H9 (cell line): Measurements from ENCODE around the gene KLF16. TPM values are rescaled to one million over a fixed set of nuclear protein-coding genes. Genes with fewer than 3 reads are reported as not detected.

ENCODE experiments used
- DNase-seq: peaks from one replicate; pipeline ENCODE4 v3.0.0-alpha.2; 2017
- H2AFZ ChIP-seq: one replicate; pipeline ENCODE4 v1.6.1; 2013; ENCODE audit warnings: mild to moderate bottlenecking, low read length, control low read depth, moderate library complexity
- H2AK5ac ChIP-seq: 2 replicates; pipeline ENCODE4 v1.6.1; 2013; ENCODE audit warnings: low read length, control low read depth, mixed read lengths; ENCODE audit not compliant: insufficient read length
- H2BK120ac ChIP-seq: one replicate; pipeline ENCODE4 v1.6.1; 2013; ENCODE audit warnings: low read depth, mild to moderate bottlenecking, low read length, control low read depth, inconsistent platforms; ENCODE audit not compliant: poor library complexity, severe bottlenecking
- H2BK12ac ChIP-seq: 2 replicates; pipeline ENCODE4 v1.6.1; 2013; ENCODE audit warnings: low read length, control low read depth, mixed read lengths, low read depth; ENCODE audit not compliant: insufficient read length
- H2BK15ac ChIP-seq: 2 replicates; pipeline ENCODE4 v1.6.1; 2013; ENCODE audit warnings: low read depth, low read length, control low read depth
- H2BK20ac ChIP-seq: one replicate; pipeline ENCODE4 v1.6.1; 2013; ENCODE audit warnings: low read depth, mild to moderate bottlenecking, low read length, control low read depth, inconsistent platforms; ENCODE audit not compliant: poor library complexity, severe bottlenecking
- H2BK5ac ChIP-seq: 2 replicates; pipeline ENCODE4 v1.6.1; 2013; ENCODE audit warnings: low read length, control low read depth, mixed read lengths; ENCODE audit not compliant: insufficient read length
- H3K14ac ChIP-seq: 2 replicates; pipeline ENCODE4 v1.6.1; 2013; ENCODE audit warnings: low read length, control low read depth; ENCODE audit not compliant: insufficient read depth
- H3K18ac ChIP-seq: 2 replicates; pipeline ENCODE4 v1.6.1; 2013; ENCODE audit warnings: low read depth, mild to moderate bottlenecking, mixed read lengths, low read length, control low read depth; ENCODE audit not compliant: insufficient read length
- H3K23ac ChIP-seq: 2 replicates; pipeline ENCODE4 v1.6.1; 2013; ENCODE audit warnings: low read length, control low read depth, mixed read lengths, low read depth; ENCODE audit not compliant: insufficient read length
- H3K23me2 ChIP-seq: 2 replicates; pipeline ENCODE4 v1.6.1; 2013; ENCODE audit warnings: low read depth, mild to moderate bottlenecking, mixed read lengths, low read length, control low read depth; ENCODE audit not compliant: insufficient read length, poor library complexity, severe bottlenecking
- H3K27ac ChIP-seq: 2 replicates; pipeline ENCODE4 v1.5.1; 2013; ENCODE audit warnings: low read length, control low read depth, mixed read lengths, low read depth; ENCODE audit not compliant: insufficient read length
- H3K27me3 ChIP-seq: 2 replicates; pipeline ENCODE4 v1.6.1; 2013; ENCODE audit warnings: low read length, control low read depth, inconsistent platforms; ENCODE audit not compliant: insufficient read depth
- H3K4ac ChIP-seq: 2 replicates; pipeline ENCODE4 v1.6.1; 2013; ENCODE audit warnings: low read depth, mild to moderate bottlenecking, control low read depth, inconsistent platforms, low read length, moderate library complexity
- H3K4me1 ChIP-seq: 2 replicates; pipeline ENCODE4 v1.6.1; 2013; ENCODE audit warnings: low read length, control low read depth, inconsistent platforms; ENCODE audit not compliant: insufficient read depth
- H3K4me2 ChIP-seq: 2 replicates; pipeline ENCODE4 v1.6.1; 2013; ENCODE audit warnings: low read length, control low read depth, mixed read lengths; ENCODE audit not compliant: insufficient read length, insufficient read depth
- H3K56ac ChIP-seq: 2 replicates; pipeline ENCODE4 v1.6.1; 2013; ENCODE audit warnings: low read depth, mild to moderate bottlenecking, mixed read lengths, low read length, control low read depth; ENCODE audit not compliant: insufficient read length
- H3K79me1 ChIP-seq: 2 replicates; pipeline ENCODE4 v1.6.1; 2013; ENCODE audit warnings: low read depth, mild to moderate bottlenecking, moderate library complexity, low read length, control low read depth, inconsistent platforms; ENCODE audit not compliant: insufficient read depth, poor library complexity, severe bottlenecking
- H3K79me2 ChIP-seq: 2 replicates; pipeline ENCODE4 v1.6.1; 2013; ENCODE audit warnings: low read length, control low read depth, inconsistent platforms; ENCODE audit not compliant: insufficient read depth
- H3K9ac ChIP-seq: 2 replicates; pipeline ENCODE4 v1.6.1; 2013; ENCODE audit warnings: low read length, control low read depth, mixed read lengths; ENCODE audit not compliant: insufficient read length; ENCODE audit errors: extremely low read depth
- H3K9me3 ChIP-seq: one replicate; pipeline ENCODE4 v1.6.1; 2013; ENCODE audit warnings: low read depth, low read length, inconsistent platforms; ENCODE audit not compliant: control insufficient read depth
- H3T11ph ChIP-seq: one replicate; pipeline ENCODE4 v1.6.1; 2013; ENCODE audit warnings: mild to moderate bottlenecking, low read length, control low read depth, inconsistent platforms
- H4K20me1 ChIP-seq: one replicate; pipeline ENCODE4 v1.6.1; 2013; ENCODE audit not compliant: control insufficient read depth, insufficient read length, insufficient read depth
- H4K5ac ChIP-seq: 2 replicates; pipeline ENCODE4 v1.6.1; 2013; ENCODE audit warnings: low read depth, mild to moderate bottlenecking, mixed read lengths, low read length, control low read depth; ENCODE audit not compliant: insufficient read length
- H4K8ac ChIP-seq: replicated peaks from 2 replicates; pipeline ENCODE4 v1.6.1; 2013; ENCODE audit warnings: low read length, control low read depth, mixed read lengths, low read depth; ENCODE audit not compliant: insufficient read length
- H4K91ac ChIP-seq: 2 replicates; pipeline ENCODE4 v1.6.1; 2013; ENCODE audit warnings: low read depth, mild to moderate bottlenecking, moderate library complexity, mixed read lengths, low read length, control low read depth; ENCODE audit not compliant: insufficient read length
- H3K27ac Mint-ChIP-seq, 3 experiments: 2 replicates in 2 of 3; 3 replicates in 1 of 3; pipeline ENCODE4 v1.8.0; 2020 to 2021; ENCODE audit warnings: mixed read lengths in 3 of 3, mild to moderate bottlenecking in 1 of 3, moderate library complexity in 1 of 3
- H3K27me3 Mint-ChIP-seq: 2 replicates; pipeline ENCODE4 v1.8.0; 2021; ENCODE audit warnings: low read depth, mild to moderate bottlenecking, moderate library complexity, mixed read lengths
- H3K36me3 Mint-ChIP-seq, 3 experiments: 2 replicates in 2 of 3; 3 replicates in 1 of 3; pipeline ENCODE4 v1.8.0; 2020 to 2021; ENCODE audit warnings: low read depth in 3 of 3, mixed read lengths in 3 of 3; ENCODE audit not compliant: insufficient read depth in 1 of 3
- H3K4me1 Mint-ChIP-seq, 2 experiments: 2 replicates each; pipeline ENCODE4 v1.8.0; 2020; ENCODE audit warnings: mixed read lengths in 2 of 2
- H3K4me3 Mint-ChIP-seq, 2 experiments: 2 replicates in 1 of 2; 3 replicates in 1 of 2; pipeline ENCODE4 v1.8.0; 2020 to 2021; ENCODE audit warnings: mild to moderate bottlenecking in 2 of 2, mixed read lengths in 2 of 2, moderate library complexity in 1 of 2
- H3K9me3 Mint-ChIP-seq, 2 experiments: 2 replicates in 1 of 2; 3 replicates in 1 of 2; pipeline ENCODE4 v1.8.0; 2020; ENCODE audit warnings: mild to moderate bottlenecking in 2 of 2, mixed read lengths in 2 of 2, moderate library complexity in 1 of 2
- WGBS: extraction: QIAGEN DNeasy Blood & Tissue Kit; methylation state at CpG from one replicate; pipeline ENCODE4 v1.1.7; 2013; ENCODE audit warnings: missing lambda C conversion rate, low lambda C conversion rate, mixed read lengths; ENCODE audit not compliant: insufficient read length; ENCODE audit errors: extremely low coverage; 5-methylcytosine and 5-hydroxymethylcytosine counted together
- total RNA-seq: library from RNA; stranded (reverse); gene quantifications from 2 replicates; pipeline ENCODE4 v1.2.1, GENCODE V29; 2021
- TF ChIP-seq, protein P1 (sequence below): fragments of 200-600 bp; sonication (generic); conservative IDR thresholded peaks from 3 replicates; pipeline ENCODE4 v1.8.0; 2021; ENCODE audit warnings: antibody characterized with exemption, mild to moderate bottlenecking

The KLF16 gene
- total RNA-seq, 1 experiment from 2014 or later, result 66.8 TPM

DNA sequence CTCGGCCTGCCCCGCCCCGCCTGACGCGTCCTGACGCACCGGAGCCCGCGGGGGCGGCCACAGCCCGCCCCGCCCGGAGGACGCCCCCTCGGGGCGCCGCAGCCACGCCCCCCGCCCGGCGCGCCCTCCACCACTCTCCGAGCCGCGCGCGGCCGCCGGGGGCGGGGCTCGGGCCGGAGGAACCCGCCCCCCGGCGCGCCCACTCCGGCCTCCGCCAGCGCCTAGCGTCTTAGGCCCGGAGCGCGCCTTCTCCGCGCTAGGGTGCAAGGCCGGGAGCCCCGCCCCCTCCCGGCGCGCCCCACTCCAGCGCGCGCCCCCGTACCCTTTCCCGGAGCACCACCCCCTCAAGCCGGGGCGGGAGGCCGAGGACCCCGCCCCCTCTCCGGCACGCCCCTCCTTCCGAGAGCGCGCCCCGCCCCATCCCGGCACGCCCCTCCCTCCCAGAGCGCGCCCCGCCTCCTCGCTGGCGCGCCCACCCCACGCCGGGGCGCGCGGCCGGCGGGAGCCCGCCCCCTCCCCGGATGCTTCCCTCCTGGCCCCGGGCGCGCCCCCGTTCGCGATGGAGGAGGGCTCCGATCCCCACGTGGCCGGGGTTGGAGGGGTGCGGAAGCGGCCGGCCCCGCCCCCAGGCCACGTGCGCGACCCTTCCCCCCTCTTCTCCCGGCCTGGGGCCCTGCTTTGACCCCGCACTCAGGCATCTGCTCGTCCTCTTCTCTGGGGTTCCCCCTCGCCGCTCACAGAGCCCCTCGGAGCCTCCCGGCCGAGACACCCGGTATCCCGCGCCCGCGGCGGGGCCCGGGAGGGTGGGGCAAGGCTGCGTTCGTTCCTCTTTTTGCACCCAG is 480 bp upstream of the KLF16 start:
- peak overlapping the region; percentile 27; the same call in 1 of the 2 replicates for H3K14ac ChIP-seq
- H2BK15ac ChIP-seq, result no peak overlapping the region
- no peak overlapping the region for H2BK20ac ChIP-seq
- H3K4me2 ChIP-seq, result peak overlapping the region; percentile 31
- no peaks in the 10 kb centered on the region; the same call in 1 of the 2 replicates for H3K27me3 ChIP-seq
- no CpG with 5 or more reads among the region's 115 CpGs for WGBS
- H3K56ac ChIP-seq, result no peak overlapping the region
- no peaks in the 10 kb centered on the region; the same call in 1 of the 2 replicates for H3K4me1 ChIP-seq
- H2AFZ ChIP-seq, result no peak overlapping the region
- no peaks in the 10 kb centered on the region for H3K9me3 ChIP-seq
- no peak overlapping the region for H4K91ac ChIP-seq
- peaks cover 3% of the 10 kb centered on the region for H4K20me1 ChIP-seq
- peak overlapping the region; percentile 51 for H2BK120ac ChIP-seq
- Mint-ChIP-seq H3K4me3 (peak overlapping the region; percentile 70 to 83), H3K4me1 (peaks cover 19 to 33% of the 10 kb centered on the region in 2 experiments), H3K27ac (peak overlapping the region in 1 of 3 experiments; percentile 85; a peak in 2 of 7 replicates), H3K27me3 (peaks cover 6% of the 10 kb centered on the region), H3K9me3 (no peaks in the 10 kb centered on the region; a peak in 1 of 5 replicates), H3K36me3 (no peaks in the 10 kb centered on the region)
- no peak overlapping the region for H4K5ac ChIP-seq
- H2BK12ac ChIP-seq, result no peak overlapping the region
- peak; percentile 93 for DNase-seq
- TF ChIP-seq, protein P1, sequence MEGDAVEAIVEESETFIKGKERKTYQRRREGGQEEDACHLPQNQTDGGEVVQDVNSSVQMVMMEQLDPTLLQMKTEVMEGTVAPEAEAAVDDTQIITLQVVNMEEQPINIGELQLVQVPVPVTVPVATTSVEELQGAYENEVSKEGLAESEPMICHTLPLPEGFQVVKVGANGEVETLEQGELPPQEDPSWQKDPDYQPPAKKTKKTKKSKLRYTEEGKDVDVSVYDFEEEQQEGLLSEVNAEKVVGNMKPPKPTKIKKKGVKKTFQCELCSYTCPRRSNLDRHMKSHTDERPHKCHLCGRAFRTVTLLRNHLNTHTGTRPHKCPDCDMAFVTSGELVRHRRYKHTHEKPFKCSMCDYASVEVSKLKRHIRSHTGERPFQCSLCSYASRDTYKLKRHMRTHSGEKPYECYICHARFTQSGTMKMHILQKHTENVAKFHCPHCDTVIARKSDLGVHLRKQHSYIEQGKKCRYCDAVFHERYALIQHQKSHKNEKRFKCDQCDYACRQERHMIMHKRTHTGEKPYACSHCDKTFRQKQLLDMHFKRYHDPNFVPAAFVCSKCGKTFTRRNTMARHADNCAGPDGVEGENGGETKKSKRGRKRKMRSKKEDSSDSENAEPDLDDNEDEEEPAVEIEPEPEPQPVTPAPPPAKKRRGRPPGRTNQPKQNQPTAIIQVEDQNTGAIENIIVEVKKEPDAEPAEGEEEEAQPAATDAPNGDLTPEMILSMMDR, result no peak
- no peak overlapping the region for H3K23ac ChIP-seq
- H2AK5ac ChIP-seq, result no peak overlapping the region
- no peak overlapping the region; the same call in 1 of the 2 replicates for H3K4ac ChIP-seq
- no peak overlapping the region for H3K27ac ChIP-seq
- peaks cover 14% of the 10 kb centered on the region for H3K23me2 ChIP-seq
- peaks cover 3% of the 10 kb centered on the region for H3K79me1 ChIP-seq
- no peak overlapping the region for H3T11ph ChIP-seq
- peak overlapping the region; percentile 79 for H3K18ac ChIP-seq
- no peak overlapping the region for H4K8ac ChIP-seq
- peak overlapping the region; percentile 50 for H3K9ac ChIP-seq
- no peak overlapping the region for H2BK5ac ChIP-seq
- H3K79me2 ChIP-seq, result peaks cover 24% of the 10 kb centered on the region; the same call in 1 of the 2 replicates
